Measurements from ENCODE around the gene KCNIP4.

DNA sequence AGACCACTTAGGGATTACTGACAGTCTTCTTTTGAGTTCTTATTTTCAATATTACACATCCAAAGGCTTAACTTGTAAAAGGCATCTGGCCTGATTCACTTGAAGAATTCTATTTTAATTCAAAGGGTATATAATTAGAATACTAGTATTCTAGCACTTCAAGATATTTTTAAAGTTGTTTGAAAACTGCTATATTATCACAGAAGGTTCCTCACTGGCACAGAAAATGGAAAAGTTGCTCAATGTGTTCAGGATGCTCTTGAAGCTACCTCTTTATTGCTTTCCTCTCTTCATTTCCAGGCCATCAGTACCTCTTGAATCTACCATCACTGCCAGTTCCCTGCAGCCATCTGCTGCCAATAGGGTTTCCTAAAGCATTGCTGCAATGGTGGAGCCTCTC lies 271.4 kb downstream of the KCNIP4 start:
- TF ChIP-seq, protein P1, sequence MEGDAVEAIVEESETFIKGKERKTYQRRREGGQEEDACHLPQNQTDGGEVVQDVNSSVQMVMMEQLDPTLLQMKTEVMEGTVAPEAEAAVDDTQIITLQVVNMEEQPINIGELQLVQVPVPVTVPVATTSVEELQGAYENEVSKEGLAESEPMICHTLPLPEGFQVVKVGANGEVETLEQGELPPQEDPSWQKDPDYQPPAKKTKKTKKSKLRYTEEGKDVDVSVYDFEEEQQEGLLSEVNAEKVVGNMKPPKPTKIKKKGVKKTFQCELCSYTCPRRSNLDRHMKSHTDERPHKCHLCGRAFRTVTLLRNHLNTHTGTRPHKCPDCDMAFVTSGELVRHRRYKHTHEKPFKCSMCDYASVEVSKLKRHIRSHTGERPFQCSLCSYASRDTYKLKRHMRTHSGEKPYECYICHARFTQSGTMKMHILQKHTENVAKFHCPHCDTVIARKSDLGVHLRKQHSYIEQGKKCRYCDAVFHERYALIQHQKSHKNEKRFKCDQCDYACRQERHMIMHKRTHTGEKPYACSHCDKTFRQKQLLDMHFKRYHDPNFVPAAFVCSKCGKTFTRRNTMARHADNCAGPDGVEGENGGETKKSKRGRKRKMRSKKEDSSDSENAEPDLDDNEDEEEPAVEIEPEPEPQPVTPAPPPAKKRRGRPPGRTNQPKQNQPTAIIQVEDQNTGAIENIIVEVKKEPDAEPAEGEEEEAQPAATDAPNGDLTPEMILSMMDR (IDR thresholded peaks at IDR 0.05) = no peak
- no peak for TF ChIP-seq POLR2A (IDR thresholded peaks at IDR 0.05)
